ENCODE results near the gene TGFA. TPM values are rescaled to one million over a fixed set of nuclear protein-coding genes. Genes with fewer than 3 reads are reported as not detected.

Gene TGFA
- polyA plus RNA-seq, 2 of the 4 experiments (the other 2 are of a cell fraction): 3.5 to 5.3 TPM

DNA sequence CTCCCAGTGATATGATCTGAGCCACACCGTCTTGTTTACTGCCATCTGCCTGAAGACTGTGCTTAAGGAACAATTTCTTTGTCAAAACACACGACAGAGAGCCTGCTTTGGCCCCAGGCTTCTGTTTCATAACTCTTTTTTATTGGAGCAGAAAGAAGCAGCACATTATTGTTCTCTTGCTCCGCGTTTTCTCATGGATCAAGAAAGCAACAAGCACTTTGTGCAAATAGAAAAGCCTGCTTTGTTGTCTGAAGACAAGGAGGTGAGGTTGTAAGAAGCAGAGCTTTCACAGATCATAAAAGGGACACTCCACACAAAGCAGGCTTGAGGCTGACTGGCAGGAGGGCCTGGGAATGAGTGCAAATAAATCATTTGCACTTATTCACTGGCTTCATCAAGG is 133.5 kb downstream of the TGFA start:
- no peak overlapping the region for H3K27ac ChIP-seq
- TF ChIP-seq FOSB (CRISPR knock-in tag; IDR thresholded peaks at IDR 0.05): no peak
- TF ChIP-seq FOXS1 (CRISPR knock-in tag; IDR thresholded peaks at IDR 0.05): no peak
- no peak for TF ChIP-seq TFCP2L1 (CRISPR knock-in tag; IDR thresholded peaks at IDR 0.05)
- no peak for TF ChIP-seq RARB (CRISPR knock-in tag; IDR thresholded peaks at IDR 0.05)
- TF ChIP-seq HOXB13 (CRISPR knock-in tag; IDR thresholded peaks at IDR 0.05; ENCODE audit: low read depth): no peak
- TF ChIP-seq GATA3 (IDR thresholded peaks at IDR 0.05; ENCODE audit: borderline replicate concordance): no peak
- TF ChIP-seq CEBPB (IDR thresholded peaks at IDR 0.05): no peak
- TF ChIP-seq MAZ (IDR thresholded peaks at IDR 0.05; ENCODE audit: borderline replicate concordance, low read depth, low read length): no peak
- TF ChIP-seq, protein P1, sequence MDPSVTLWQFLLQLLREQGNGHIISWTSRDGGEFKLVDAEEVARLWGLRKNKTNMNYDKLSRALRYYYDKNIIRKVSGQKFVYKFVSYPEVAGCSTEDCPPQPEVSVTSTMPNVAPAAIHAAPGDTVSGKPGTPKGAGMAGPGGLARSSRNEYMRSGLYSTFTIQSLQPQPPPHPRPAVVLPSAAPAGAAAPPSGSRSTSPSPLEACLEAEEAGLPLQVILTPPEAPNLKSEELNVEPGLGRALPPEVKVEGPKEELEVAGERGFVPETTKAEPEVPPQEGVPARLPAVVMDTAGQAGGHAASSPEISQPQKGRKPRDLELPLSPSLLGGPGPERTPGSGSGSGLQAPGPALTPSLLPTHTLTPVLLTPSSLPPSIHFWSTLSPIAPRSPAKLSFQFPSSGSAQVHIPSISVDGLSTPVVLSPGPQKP (IDR thresholded peaks at IDR 0.05; ENCODE audit: low read depth, low read length): no peak
- no peak for TF ChIP-seq PHF8 (IDR thresholded peaks at IDR 0.05; ENCODE audit: borderline replicate concordance, low read depth)
- TF ChIP-seq RAD21 (conservative IDR thresholded peaks at IDR 0.05 in 1 of 2, IDR thresholded peaks at IDR 0.05 in 1 of 2): no peak
- TF ChIP-seq MAX (IDR thresholded peaks at IDR 0.05): no peak
- no peak for TF ChIP-seq CBX8 (IDR thresholded peaks at IDR 0.05)
- TF ChIP-seq EP300 (IDR thresholded peaks at IDR 0.05): no peak
- no peak for TF ChIP-seq HOXB5 (CRISPR knock-in tag; IDR thresholded peaks at IDR 0.05)
- no peak for TF ChIP-seq NR3C1 (IDR thresholded peaks at IDR 0.05)
- no peak for TF ChIP-seq CHD4 (IDR thresholded peaks at IDR 0.05; ENCODE audit: borderline replicate concordance)
- TF ChIP-seq MYC (IDR thresholded peaks at IDR 0.05; ENCODE audit: borderline replicate concordance, low read length): no peak
- POLR2A ChIA-PET: no interaction called here
- no peaks in the 10 kb centered on the region for H3K9me3 ChIP-seq
- H3K4me3 ChIP-seq: no peak overlapping the region
- no peak overlapping the region for H3K4me2 ChIP-seq
- 35% methylated on average over 4 of the region's 4 CpGs for WGBS (ENCODE audit: missing lambda C conversion rate)
- no peak for DNase-seq (ENCODE audit: low read depth in 1 of 2, low spot score in 1 of 2)
- CTCF ChIA-PET: interaction anchor here (1.0 kb wide), 2 partner anchors 17 to 197 kb away, joined by 3 read pairs; no protein-coding TSS in a partner anchor
- no peak for FAIRE-seq
- no peaks in the 10 kb centered on the region for H3K4me1 ChIP-seq
- no peak for ATAC-seq

DNA sequence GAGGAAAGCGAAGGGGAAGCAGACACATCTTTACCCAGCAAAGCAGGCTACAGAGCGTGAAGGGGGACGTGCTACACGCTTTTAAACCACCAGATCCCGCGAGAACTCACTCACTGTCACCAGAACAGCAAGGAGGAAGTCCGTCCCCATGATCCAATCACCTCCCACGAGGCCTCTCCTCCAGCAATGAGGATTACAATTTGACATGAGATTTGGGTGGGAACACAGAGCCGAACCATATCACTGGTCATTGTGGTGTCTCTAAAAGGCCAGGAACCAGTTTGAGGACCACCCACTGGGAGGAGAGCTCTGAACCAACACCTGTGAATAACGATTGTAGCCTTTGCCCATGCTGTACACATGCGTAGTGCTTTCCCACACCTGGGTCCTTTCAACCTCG is 135.1 kb downstream of the TGFA start:
- TF ChIP-seq ZFP36 (IDR thresholded peaks at IDR 0.05; ENCODE audit: borderline replicate concordance, partially characterized antibody): no peak
- TF ChIP-seq, protein P1 (IDR thresholded peaks at IDR 0.05; ENCODE audit: low read depth, low read length): no peak
- no peak for TF ChIP-seq HES2 (IDR thresholded peaks at IDR 0.05)
- TF ChIP-seq EHMT2 (IDR thresholded peaks at IDR 0.05; ENCODE audit: low read depth): no peak
- TF ChIP-seq FOSB (CRISPR knock-in tag; IDR thresholded peaks at IDR 0.05): no peak
- no peak for TF ChIP-seq GATA3 (IDR thresholded peaks at IDR 0.05; ENCODE audit: borderline replicate concordance)
- no peak for TF ChIP-seq NPAS2 (CRISPR knock-in tag; IDR thresholded peaks at IDR 0.05; ENCODE audit: borderline replicate concordance)
- TF ChIP-seq TFCP2L1 (CRISPR knock-in tag; IDR thresholded peaks at IDR 0.05): no peak
- TF ChIP-seq BHLHE40 (IDR thresholded peaks at IDR 0.05; ENCODE audit: low read depth, low read length): no peak
- no peak for TF ChIP-seq HOXB5 (CRISPR knock-in tag; IDR thresholded peaks at IDR 0.05)
- TF ChIP-seq HOXB13 (CRISPR knock-in tag; IDR thresholded peaks at IDR 0.05; ENCODE audit: low read depth): no peak
- no peak for TF ChIP-seq NFE2L2 (conservative IDR thresholded peaks at IDR 0.05; ENCODE audit: low read length)
- no peak for TF ChIP-seq HOXA7 (CRISPR knock-in tag; IDR thresholded peaks at IDR 0.05)
- TF ChIP-seq PHF8 (IDR thresholded peaks at IDR 0.05; ENCODE audit: borderline replicate concordance, low read depth): no peak
- TF ChIP-seq, protein P2, sequence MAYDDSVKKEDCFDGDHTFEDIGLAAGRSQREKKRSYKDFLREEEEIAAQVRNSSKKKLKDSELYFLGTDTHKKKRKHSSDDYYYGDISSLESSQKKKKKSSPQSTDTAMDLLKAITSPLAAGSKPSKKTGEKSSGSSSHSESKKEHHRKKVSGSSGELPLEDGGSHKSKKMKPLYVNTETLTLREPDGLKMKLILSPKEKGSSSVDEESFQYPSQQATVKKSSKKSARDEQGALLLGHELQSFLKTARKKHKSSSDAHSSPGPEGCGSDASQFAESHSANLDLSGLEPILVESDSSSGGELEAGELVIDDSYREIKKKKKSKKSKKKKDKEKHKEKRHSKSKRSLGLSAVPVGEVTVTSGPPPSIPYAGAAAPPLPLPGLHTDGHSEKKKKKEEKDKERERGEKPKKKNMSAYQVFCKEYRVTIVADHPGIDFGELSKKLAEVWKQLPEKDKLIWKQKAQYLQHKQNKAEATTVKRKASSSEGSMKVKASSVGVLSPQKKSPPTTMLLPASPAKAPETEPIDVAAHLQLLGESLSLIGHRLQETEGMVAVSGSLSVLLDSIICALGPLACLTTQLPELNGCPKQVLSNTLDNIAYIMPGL (CRISPR knock-in tag; IDR thresholded peaks at IDR 0.05; ENCODE audit: borderline replicate concordance): no peak
- no peak for TF ChIP-seq EP300 (IDR thresholded peaks at IDR 0.05)
- POLR2A ChIA-PET: no interaction called here
- H3K27ac ChIP-seq: no peak overlapping the region
- H3K4me3 ChIP-seq: no peak overlapping the region
- no peak overlapping the region for H3K4me2 ChIP-seq
- no peak for DNase-seq (ENCODE audit: low read depth in 1 of 2, low spot score in 1 of 2)
- CTCF ChIA-PET: interaction anchor here (1.8 kb wide), 1 partner anchor 199 kb away, joined by 4 read pairs; no protein-coding TSS in a partner anchor
- ATAC-seq: no peak
- no peak for FAIRE-seq
- no peaks in the 10 kb centered on the region for H3K9me3 ChIP-seq
- 74% methylated on average over 12 of the region's 12 CpGs for WGBS (ENCODE audit: missing lambda C conversion rate)
- H3K4me1 ChIP-seq: no peaks in the 10 kb centered on the region
